Measurements from ENCODE around the gene NEMF.

- TF ChIP-seq EZH2phosphoT487 (IDR thresholded peaks at IDR 0.05) (no peak), CTCF (IDR thresholded peaks at IDR 0.05) (no peak)
Measured at GRCh38 chr14:49868720-49869114, 16.1 kb upstream of the NEMF start.
